AG09319 (cell line): Measurements from ENCODE around the gene ITGB3.

Experiments
- DNase-seq: peaks from one replicate; pipeline ENCODE4 v3.0.0-alpha.2; 2010; ENCODE audit warnings: low read depth; ENCODE audit errors: extremely low read depth
- TF ChIP-seq, protein P1 (sequence below): IDR thresholded peaks from 2 replicates; pipeline ENCODE4 v1.5.1; 2011; ENCODE audit warnings: low read depth, mild to moderate bottlenecking, inconsistent platforms, low read length, moderate library complexity

Gene ITGB3

GRCh38 chr17:47275245-47275984 is 21.8 kb downstream of the ITGB3 start:
- TF ChIP-seq, protein P1, sequence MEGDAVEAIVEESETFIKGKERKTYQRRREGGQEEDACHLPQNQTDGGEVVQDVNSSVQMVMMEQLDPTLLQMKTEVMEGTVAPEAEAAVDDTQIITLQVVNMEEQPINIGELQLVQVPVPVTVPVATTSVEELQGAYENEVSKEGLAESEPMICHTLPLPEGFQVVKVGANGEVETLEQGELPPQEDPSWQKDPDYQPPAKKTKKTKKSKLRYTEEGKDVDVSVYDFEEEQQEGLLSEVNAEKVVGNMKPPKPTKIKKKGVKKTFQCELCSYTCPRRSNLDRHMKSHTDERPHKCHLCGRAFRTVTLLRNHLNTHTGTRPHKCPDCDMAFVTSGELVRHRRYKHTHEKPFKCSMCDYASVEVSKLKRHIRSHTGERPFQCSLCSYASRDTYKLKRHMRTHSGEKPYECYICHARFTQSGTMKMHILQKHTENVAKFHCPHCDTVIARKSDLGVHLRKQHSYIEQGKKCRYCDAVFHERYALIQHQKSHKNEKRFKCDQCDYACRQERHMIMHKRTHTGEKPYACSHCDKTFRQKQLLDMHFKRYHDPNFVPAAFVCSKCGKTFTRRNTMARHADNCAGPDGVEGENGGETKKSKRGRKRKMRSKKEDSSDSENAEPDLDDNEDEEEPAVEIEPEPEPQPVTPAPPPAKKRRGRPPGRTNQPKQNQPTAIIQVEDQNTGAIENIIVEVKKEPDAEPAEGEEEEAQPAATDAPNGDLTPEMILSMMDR: no peak; the same call in none of the 2 replicates
- peak; percentile 91 for DNase-seq

DNA sequence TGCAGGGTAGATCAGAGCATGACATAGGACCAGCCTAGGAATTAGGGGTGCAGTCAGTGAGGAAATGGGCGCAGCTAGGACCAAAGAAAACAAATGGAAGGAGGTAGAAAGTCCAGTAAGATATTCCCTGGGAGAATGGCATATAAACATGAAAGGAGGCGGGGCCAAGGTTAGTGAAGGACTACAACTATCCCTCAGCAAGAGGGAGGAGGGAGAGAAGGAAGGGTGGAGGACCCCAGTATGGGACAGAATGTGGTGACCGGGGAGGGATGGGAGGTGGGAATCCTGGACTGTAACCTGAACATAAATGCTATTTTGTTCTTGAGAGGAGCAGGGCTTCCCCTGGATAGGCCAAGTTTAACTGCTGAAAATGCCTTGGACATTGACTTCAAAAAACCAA is 22.8 kb downstream of the ITGB3 start:
- TF ChIP-seq, protein P1: no peak
- DNase-seq: no peak

DNA sequence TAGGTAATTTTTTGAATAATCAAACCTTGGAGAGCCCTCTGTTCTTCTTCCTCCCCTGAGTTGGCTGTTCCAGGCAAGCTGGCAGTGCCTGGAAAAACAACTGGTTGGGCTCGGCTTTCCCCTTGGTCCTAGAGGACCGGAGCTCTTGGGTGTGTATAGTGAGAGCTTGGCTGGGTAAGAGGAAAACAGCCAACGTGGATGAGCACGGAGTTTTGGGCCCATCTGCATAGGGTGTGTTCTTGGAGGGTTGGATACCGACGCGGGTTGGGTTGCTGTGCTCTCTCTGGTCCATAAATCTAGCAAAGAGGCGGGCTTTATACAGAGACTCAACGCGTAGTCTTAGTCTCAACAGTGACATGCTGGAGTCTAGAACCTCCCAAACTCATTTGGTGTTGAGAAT is 23.2 kb downstream of the ITGB3 start:
- TF ChIP-seq, protein P1: no peak
- peak; percentile 76 for DNase-seq

DNA sequence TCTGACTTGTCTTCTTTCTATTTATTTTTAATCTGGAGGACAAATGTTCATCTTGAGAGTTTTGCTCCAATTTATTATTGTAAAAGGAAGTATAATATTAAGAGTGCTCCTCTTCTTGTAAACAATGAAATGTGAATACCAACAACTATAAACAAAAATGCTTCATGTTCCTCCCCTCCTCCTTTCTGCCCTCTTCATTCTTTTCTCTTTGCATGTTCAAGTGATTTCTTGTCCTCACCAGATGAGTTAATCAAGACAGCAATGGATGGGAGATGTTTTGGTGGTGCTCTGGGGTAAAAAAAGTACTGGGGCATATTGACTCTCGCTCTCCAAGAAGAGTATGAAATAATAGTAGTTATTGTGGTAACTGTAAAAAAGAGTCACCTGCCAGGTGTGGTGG is 24.3 kb downstream of the ITGB3 start:
- TF ChIP-seq, protein P1: no peak

GRCh38 chr17:47278561-47278960 is 24.9 kb downstream of the ITGB3 start:
- TF ChIP-seq, protein P1: no peak
- DNase-seq: no peak

More for the DNA sequence above, 24.3 kb downstream of the ITGB3 start:
- DNase-seq: no peak

DNA sequence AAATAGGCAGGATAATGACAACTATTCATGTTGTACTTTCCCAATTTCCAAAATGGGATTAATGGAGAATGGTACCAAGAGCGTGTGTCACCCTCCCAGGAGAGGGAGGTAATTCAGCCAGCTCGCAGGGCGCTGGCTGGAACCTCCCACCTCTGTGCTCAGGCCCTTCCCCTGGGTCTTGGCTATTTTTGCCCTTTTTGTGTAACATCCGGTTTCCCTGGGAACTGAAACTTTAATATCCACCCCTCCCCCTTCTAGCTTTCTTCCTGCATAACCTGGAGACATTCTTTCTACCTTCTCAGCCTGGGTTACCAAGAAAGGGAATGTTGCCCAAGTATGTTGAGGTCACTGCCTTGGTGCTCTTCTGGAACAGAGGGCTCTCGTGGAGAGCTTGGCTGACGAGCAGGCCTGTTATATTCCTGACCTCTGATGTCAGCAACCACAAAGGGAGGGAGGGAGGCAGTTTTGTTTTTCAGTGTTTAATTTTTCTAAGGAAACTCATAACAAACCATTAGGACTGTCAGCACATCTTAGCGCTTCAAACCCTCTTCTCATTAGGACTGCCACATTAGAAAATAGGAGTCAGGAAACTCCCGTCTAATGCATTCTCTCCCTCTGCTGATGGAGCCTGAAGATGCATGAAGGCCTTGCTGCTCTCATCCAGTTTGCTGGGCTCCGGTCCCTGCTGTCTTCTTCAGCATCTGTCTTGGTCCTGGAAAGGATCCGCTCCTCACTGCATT is 25.6 kb downstream of the ITGB3 start:
- TF ChIP-seq, protein P1: peak; percentile 49
- DNase-seq: peak; percentile 88
